NCI-H2107 treated with DMSO at 0.1 percent for 48 hours (cell line): ENCODE results near the gene CHD2.
"Not testable (repeated sequence)": the region's sequence is repeated elsewhere in the genome, so short reads cannot be mapped to it uniquely, and the experiment has no call there.

Source experiments
- DNase-seq: peaks from one replicate; lab custom pipeline; 2025; ENCODE audit not compliant: unreplicated experiment; lab: John Stamatoyannopoulos, UW

The CHD2 gene

GRCh38 chr15:92904722-92905571 lies 4.8 kb downstream of the CHD2 start:
- DNase-seq, result no peak

GRCh38 chr15:92906020-92906419 lies 5.9 kb downstream of the CHD2 start:
- DNase-seq, result no peak

GRCh38 chr15:92906563-92907081 lies 6.5 kb downstream of the CHD2 start:
- no peak for DNase-seq

- DNase-seq, result no peak
These were observed 7.1 kb downstream of the CHD2 start for GRCh38 chr15:92907229-92907628.

GRCh38 chr15:92907896-92908712 lies 8.0 kb downstream of the CHD2 start:
- no peak for DNase-seq

GRCh38 chr15:92908713-92909057 lies 8.6 kb downstream of the CHD2 start:
- DNase-seq, result no peak

GRCh38 chr15:92909136-92909781 lies 9.1 kb downstream of the CHD2 start:
- DNase-seq, result no peak

GRCh38 chr15:92910451-92910850 lies 10.3 kb downstream of the CHD2 start:
- DNase-seq, result no peak

GRCh38 chr15:92914103-92914499 lies 14.0 kb downstream of the CHD2 start:
- no peak for DNase-seq

GRCh38 chr15:92914768-92915221 lies 14.7 kb downstream of the CHD2 start:
- no peak for DNase-seq

- no peak for DNase-seq
These were observed 15.8 kb downstream of the CHD2 start for GRCh38 chr15:92915766-92916435.

GRCh38 chr15:92917598-92918407 lies 17.7 kb downstream of the CHD2 start:
- peak; percentile 80 for DNase-seq

GRCh38 chr15:92918881-92919280 lies 18.8 kb downstream of the CHD2 start:
- not testable (repeated sequence) for DNase-seq

- no peak for DNase-seq
These were observed 20.6 kb downstream of the CHD2 start for GRCh38 chr15:92920595-92921161.

GRCh38 chr15:92921215-92922131 lies 21.3 kb downstream of the CHD2 start:
- DNase-seq, result no peak

- no peak for DNase-seq
These were observed 22.4 kb downstream of the CHD2 start for GRCh38 chr15:92922418-92923002.

GRCh38 chr15:92924216-92924615 lies 24.1 kb downstream of the CHD2 start:
- no peak for DNase-seq

- no peak for DNase-seq
These were observed 25.3 kb downstream of the CHD2 start for GRCh38 chr15:92925454-92925853.
